Measurements from ENCODE around the gene CENPS. TPM values are rescaled to one million over a fixed set of nuclear protein-coding genes. Genes with fewer than 3 reads are reported as not detected.
A peak's percentile ranks its signal among the peaks of the same experiment; 100 is the strongest.

The CENPS gene
- total and polyA plus RNA-seq, 2 of the 13 experiments (the other 11 are each of a cell fraction or from before 2014, with no cell fraction given), result 3.3 to 22.0 TPM

- TF ChIP-seq ZNF564 (CRISPR knock-in tag; IDR thresholded peaks at IDR 0.05) (0 out of 2 replicates have a peak, but pooled peaks have one; percentile 63), ZNF501 (CRISPR knock-in tag; IDR thresholded peaks at IDR 0.05) (peak; percentile 11; the same call in 1 of the 2 replicates), GABPB1 (CRISPR knock-in tag; IDR thresholded peaks at IDR 0.05) (peak; percentile 81; the same call in 1 of the 2 replicates), SIN3A (IDR thresholded peaks at IDR 0.05; ENCODE audit: borderline replicate concordance, low read depth, low read length) (peak; percentile 75; the same call in 1 of the 2 replicates), ZNF598 (CRISPR knock-in tag; IDR thresholded peaks at IDR 0.05; ENCODE audit: borderline replicate concordance) (peak; percentile 17; the same call in 1 of the 2 replicates), MYPOP (CRISPR knock-in tag; IDR thresholded peaks at IDR 0.05) (peak; percentile 96), PAX8 (CRISPR knock-in tag; IDR thresholded peaks at IDR 0.05; ENCODE audit: borderline replicate concordance) (0 out of 2 replicates have a peak, but pooled peaks have one; percentile 17), ZFP36 (IDR thresholded peaks at IDR 0.05; ENCODE audit: borderline replicate concordance, low read depth, low read length, partially characterized antibody) (no peak), ETV6 (CRISPR knock-in tag; conservative IDR thresholded peaks at IDR 0.05) (peak; percentile 53; the same call in 1 of the 2 replicates), ZNF569 (CRISPR knock-in tag; IDR thresholded peaks at IDR 0.05; ENCODE audit: borderline replicate concordance) (peak; percentile 50; the same call in 1 of the 2 replicates), KLF6 (CRISPR knock-in tag; IDR thresholded peaks at IDR 0.05) (peak; percentile 90), SATB2 (CRISPR knock-in tag; IDR thresholded peaks at IDR 0.05) (no peak), ZNF558 (CRISPR knock-in tag; IDR thresholded peaks at IDR 0.05; ENCODE audit: borderline replicate concordance) (peak; percentile 81; the same call in 1 of the 2 replicates), FOSL1 (CRISPR knock-in tag; IDR thresholded peaks at IDR 0.05; ENCODE audit: borderline replicate concordance) (peak; percentile 49; the same call in 1 of the 2 replicates), ZFAT (CRISPR knock-in tag; conservative IDR thresholded peaks at IDR 0.05) (0 out of 2 replicates have a peak, but pooled peaks have one; percentile 81), MXI1 (IDR thresholded peaks at IDR 0.05; ENCODE audit: borderline replicate concordance, low read depth, low read length) (peak; percentile 98), ZNF335 (CRISPR knock-in tag; IDR thresholded peaks at IDR 0.05) (peak; percentile 77; the same call in 1 of the 2 replicates), FLYWCH1 (CRISPR knock-in tag; IDR thresholded peaks at IDR 0.05) (peak; percentile 97; the same call in 1 of the 2 replicates), ZNF12 (CRISPR knock-in tag; IDR thresholded peaks at IDR 0.05) (peak; percentile 69), ATAD3A (CRISPR knock-in tag; IDR thresholded peaks at IDR 0.05) (0 out of 2 replicates have a peak, but pooled peaks have one; percentile 42), ZNF607 (CRISPR knock-in tag; IDR thresholded peaks at IDR 0.05; ENCODE audit: borderline replicate concordance) (peak; percentile 86; the same call in 1 of the 2 replicates), TBX2 (CRISPR knock-in tag; IDR thresholded peaks at IDR 0.05; ENCODE audit: borderline replicate concordance) (peak; percentile 89), ZNF580 (CRISPR knock-in tag; IDR thresholded peaks at IDR 0.05; ENCODE audit: borderline replicate concordance, low read depth) (peak; percentile 44; the same call in 1 of the 2 replicates)
- TF ChIP-seq, protein P1, sequence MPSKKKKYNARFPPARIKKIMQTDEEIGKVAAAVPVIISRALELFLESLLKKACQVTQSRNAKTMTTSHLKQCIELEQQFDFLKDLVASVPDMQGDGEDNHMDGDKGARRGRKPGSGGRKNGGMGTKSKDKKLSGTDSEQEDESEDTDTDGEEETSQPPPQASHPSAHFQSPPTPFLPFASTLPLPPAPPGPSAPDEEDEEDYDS (CRISPR knock-in tag; IDR thresholded peaks at IDR 0.05), result peak; percentile 80
- TF ChIP-seq, protein P2, sequence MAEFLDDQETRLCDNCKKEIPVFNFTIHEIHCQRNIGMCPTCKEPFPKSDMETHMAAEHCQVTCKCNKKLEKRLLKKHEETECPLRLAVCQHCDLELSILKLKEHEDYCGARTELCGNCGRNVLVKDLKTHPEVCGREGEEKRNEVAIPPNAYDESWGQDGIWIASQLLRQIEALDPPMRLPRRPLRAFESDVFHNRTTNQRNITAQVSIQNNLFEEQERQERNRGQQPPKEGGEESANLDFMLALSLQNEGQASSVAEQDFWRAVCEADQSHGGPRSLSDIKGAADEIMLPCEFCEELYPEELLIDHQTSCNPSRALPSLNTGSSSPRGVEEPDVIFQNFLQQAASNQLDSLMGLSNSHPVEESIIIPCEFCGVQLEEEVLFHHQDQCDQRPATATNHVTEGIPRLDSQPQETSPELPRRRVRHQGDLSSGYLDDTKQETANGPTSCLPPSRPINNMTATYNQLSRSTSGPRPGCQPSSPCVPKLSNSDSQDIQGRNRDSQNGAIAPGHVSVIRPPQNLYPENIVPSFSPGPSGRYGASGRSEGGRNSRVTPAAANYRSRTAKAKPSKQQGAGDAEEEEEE (CRISPR knock-in tag; IDR thresholded peaks at IDR 0.05; ENCODE audit: borderline replicate concordance), result peak; percentile 66; the same call in 1 of the 2 replicates
Observed at GRCh38 chr1:10398734-10399443, 31.3 kb upstream of the CENPS start, which contains the start of gene PGD (continued).
